GM18502 (cell line): ENCODE results near the gene CBR4.
A peak's percentile ranks its signal among the peaks of the same experiment; 100 is the strongest.
"Not testable (repeated sequence)": the region's sequence is repeated elsewhere in the genome, so short reads cannot be mapped to it uniquely, and the experiment has no call there.

Experiments used
- ATAC-seq: cut with Tn5 transposase; IDR thresholded peaks from one replicate; pipeline ENCODE4 v1.9.1; 2021; ENCODE audit warnings: mild to moderate bottlenecking; ENCODE audit not compliant: unreplicated experiment, poor library complexity

Gene CBR4

GRCh38 chr4:169035871-169036620 lies 26.0 kb upstream of the CBR4 start:
- ATAC-seq: not testable (repeated sequence)

DNA sequence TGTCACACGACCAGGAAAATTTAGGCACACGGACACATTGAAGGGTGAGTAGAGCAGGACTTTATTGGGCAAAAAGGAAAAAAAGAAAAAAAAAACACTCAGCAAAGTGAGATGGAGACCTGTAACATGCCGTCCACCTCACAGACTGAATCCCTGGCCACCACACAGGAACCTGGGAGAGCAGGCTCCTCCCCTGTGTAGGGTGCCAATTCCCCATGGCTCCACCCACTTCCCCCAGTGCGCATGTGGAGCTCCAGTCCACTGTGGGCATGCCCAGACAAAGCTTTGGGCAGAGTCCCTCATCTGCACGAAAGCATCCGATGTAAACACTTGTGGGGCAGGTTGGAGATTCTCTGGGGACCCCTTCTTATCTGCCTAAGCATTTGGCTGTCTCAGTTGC lies 23.6 kb upstream of the CBR4 start:
- ATAC-seq: no peak

GRCh38 chr4:169032883-169033645 lies 23.0 kb upstream of the CBR4 start:
- ATAC-seq: no peak

- no peak for ATAC-seq
Observed at GRCh38 chr4:169032194-169032593, 22.1 kb upstream of the CBR4 start.

GRCh38 chr4:169031392-169031791 lies 21.3 kb upstream of the CBR4 start:
- no peak for ATAC-seq

- ATAC-seq: no peak
Observed at GRCh38 chr4:169030562-169030982, 20.5 kb upstream of the CBR4 start.

- no peak for ATAC-seq
Observed at GRCh38 chr4:169029947-169030346, 19.9 kb upstream of the CBR4 start.

- no peak for ATAC-seq
Observed at GRCh38 chr4:169027663-169028062, 17.6 kb upstream of the CBR4 start.

GRCh38 chr4:169025184-169025583 lies 15.1 kb upstream of the CBR4 start:
- ATAC-seq: no peak

GRCh38 chr4:169024762-169025161 lies 14.7 kb upstream of the CBR4 start:
- ATAC-seq: peak; percentile 87

DNA sequence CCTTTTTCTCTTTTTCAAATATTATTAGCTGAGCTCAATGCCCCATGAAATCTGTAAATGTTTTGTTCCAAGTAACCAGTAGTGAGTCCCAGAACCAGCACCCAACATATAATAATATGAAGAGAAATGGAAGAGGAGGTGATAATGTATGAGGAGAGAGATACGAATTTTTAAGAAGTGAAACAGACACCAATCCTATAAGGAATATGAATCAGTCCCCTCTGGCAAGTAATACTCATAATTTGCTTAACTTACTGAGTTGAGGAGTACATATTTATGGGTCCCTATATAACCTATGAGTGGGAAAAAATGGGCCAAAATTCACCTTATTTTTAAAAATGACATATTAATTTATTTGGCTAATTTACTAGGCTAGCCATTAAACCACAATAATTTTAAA lies 8.4 kb upstream of the CBR4 start:
- no peak for ATAC-seq

- no peak for ATAC-seq
Observed at GRCh38 chr4:169017971-169018370, 7.9 kb upstream of the CBR4 start.

DNA sequence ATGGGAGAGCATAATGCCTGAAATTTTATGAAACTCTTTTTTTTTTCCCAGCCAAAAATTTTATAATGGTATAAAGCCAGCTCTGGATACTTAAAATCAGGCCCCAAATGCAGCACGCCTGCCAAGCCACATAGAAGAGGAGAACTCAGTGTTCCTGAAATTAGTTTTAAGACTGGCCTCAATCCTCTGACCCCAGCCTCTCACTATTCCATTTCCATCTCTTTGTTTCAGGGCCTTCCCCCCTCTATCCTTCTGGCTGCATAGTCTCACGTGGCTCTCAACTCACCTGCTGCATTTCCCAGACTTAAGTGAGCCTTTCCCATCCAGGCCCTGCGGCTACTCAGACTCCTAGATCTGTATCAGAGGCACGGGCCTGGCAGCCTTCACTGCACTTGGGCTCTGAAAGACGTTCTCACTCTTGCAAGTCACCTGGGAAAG lies 5.2 kb upstream of the CBR4 start:
- ATAC-seq: no peak

DNA sequence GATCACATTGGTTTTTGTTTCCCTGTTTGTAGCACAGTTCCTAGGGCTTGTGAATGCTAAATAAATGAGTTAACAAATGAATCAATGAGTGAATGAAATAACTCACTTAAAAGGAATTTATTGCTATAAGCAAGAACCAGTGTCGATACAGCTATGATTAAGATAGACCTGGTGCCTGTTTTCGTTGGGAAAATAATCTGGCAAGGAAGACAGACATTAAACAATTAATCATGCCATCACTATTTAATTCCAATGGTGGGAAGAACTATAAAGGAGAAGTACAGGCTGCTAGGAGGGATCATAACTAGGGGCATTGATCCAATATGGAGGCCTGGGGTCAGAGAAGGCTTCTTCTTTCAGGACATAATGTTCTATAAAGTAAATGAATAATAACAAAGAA lies 4.5 kb upstream of the CBR4 start:
- ATAC-seq: no peak

- ATAC-seq: no peak
Observed at GRCh38 chr4:169013396-169013795, 3.3 kb upstream of the CBR4 start.

GRCh38 chr4:169012049-169012448 lies 2.0 kb upstream of the CBR4 start:
- no peak for ATAC-seq

- peak; percentile 37 for ATAC-seq
Observed at GRCh38 chr4:169009286-169010124, 550 bp downstream of the CBR4 start.

DNA sequence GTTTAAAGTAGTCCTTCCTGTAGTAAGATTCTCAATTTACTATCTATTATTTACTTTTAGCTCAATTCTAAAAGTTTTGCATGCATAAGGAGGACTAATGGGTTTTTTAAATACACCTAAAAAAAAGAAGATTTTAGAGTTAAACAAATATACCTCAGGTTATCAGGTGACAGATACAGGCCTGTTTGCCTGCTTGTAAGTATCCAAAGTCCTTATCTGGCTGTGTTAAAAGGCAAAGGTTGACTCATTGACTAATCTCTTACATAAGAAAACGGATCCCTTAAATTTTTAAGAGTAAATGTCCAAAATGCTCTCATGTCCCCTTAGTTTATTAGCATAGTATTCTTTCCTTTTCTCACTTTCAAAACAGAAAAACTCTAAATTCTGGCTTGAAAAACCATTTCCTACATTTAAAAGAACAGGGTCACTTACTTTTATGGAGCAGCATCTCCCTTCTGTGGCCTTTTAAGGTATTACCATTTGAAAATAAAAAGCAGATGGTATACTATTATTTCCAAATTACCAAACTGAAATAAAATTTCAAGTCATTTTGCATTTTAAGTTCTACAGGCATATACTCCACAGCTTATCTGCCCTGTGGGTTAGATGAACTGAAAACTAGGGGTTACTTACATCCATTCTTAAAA lies 4.5 kb downstream of the CBR4 start:
- no peak for ATAC-seq

DNA sequence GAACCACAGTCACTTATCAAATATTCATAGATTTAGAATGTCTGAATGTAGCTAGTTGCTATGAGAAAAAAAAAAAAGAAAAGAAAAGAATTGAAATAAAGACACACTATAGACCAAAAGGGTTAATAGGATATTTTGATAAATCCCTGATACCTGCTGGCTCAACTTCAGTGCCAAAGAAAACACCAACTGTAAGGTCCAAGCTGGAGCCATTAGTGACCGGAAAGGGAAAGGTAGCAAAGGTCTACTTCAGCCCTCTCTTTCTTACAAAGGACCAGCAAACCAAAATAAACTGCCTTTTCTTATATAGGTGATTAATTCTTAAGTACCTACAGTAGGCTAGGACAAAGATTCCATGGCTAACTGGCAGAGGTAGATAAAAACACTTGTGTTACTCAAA lies 9.7 kb downstream of the CBR4 start:
- ATAC-seq: no peak

GRCh38 chr4:168999809-169000208 lies 10.2 kb downstream of the CBR4 start:
- no peak for ATAC-seq
